CD4-positive, alpha-beta T cell treated with Interleukin-15 for 4 hours (primary cell): Measurements from ENCODE around the gene ZGPAT.
"Not testable (repeated sequence)": the region's sequence is repeated elsewhere in the genome, so short reads cannot be mapped to it uniquely, and the experiment has no call there.

ENCODE experiments used
- DNase-seq: peaks from one replicate; pipeline ENCODE4 v3.0.0-alpha.2; 2020; ENCODE audit warnings: low spot score

The ZGPAT gene

GRCh38 chr20:63707558-63708300 is at the start of gene ZGPAT, which contains the start of gene ARFRP1:
TSS of gene ZGPAT (plus strand) at chr20:63708039. CDS start at chr20:63708581, 542 bp downstream.
TSS of gene ARFRP1 (minus strand) at chr20:63707976. CDS start at chr20:63707091, 885 bp downstream.
- DNase-seq: peak; percentile 89

- DNase-seq: no peak
These were observed 49.1 kb upstream of the ZGPAT start for GRCh38 chr20:63658749-63659187.

- no peak for DNase-seq
These were observed 48.5 kb upstream of the ZGPAT start for GRCh38 chr20:63659370-63659769.

GRCh38 chr20:63660174-63660573 is 47.7 kb upstream of the ZGPAT start:
- not testable (repeated sequence) for DNase-seq

- no peak for DNase-seq
These were observed 47.2 kb upstream of the ZGPAT start for GRCh38 chr20:63660622-63661021.

GRCh38 chr20:63661108-63661507 is 46.7 kb upstream of the ZGPAT start:
- DNase-seq: no peak

- no peak for DNase-seq
These were observed 45.7 kb upstream of the ZGPAT start for GRCh38 chr20:63661959-63662812.

- DNase-seq: no peak
These were observed 45.0 kb upstream of the ZGPAT start for GRCh38 chr20:63662813-63663189.

GRCh38 chr20:63663332-63664066 is 44.3 kb upstream of the ZGPAT start:
- no peak for DNase-seq

GRCh38 chr20:63664143-63664851 is 43.5 kb upstream of the ZGPAT start:
- DNase-seq: no peak

- DNase-seq: no peak
These were observed 42.8 kb upstream of the ZGPAT start for GRCh38 chr20:63664861-63665594.

- DNase-seq: no peak
These were observed 42.1 kb upstream of the ZGPAT start for GRCh38 chr20:63665708-63666107.

- no peak for DNase-seq
These were observed 40.0 kb upstream of the ZGPAT start for GRCh38 chr20:63667858-63668257.

- no peak for DNase-seq
These were observed 39.5 kb upstream of the ZGPAT start for GRCh38 chr20:63668351-63668750.

GRCh38 chr20:63671695-63672094 is 36.1 kb upstream of the ZGPAT start:
- DNase-seq: not testable (repeated sequence)

- DNase-seq: no peak
These were observed 35.2 kb upstream of the ZGPAT start for GRCh38 chr20:63672666-63673065.

- no peak for DNase-seq
These were observed 33.9 kb upstream of the ZGPAT start for GRCh38 chr20:63673951-63674350.

- no peak for DNase-seq
These were observed 32.0 kb upstream of the ZGPAT start for GRCh38 chr20:63675681-63676368.

GRCh38 chr20:63678071-63678470 is 29.8 kb upstream of the ZGPAT start:
- DNase-seq: no peak
